SHP77 (cell line): ENCODE results near the gene CHDH.

Experiments used
- DNase-seq, 2 experiments: peaks; one replicate each; lab custom pipeline; 2025; lab: John Stamatoyannopoulos, UW

CHDH gene

DNA sequence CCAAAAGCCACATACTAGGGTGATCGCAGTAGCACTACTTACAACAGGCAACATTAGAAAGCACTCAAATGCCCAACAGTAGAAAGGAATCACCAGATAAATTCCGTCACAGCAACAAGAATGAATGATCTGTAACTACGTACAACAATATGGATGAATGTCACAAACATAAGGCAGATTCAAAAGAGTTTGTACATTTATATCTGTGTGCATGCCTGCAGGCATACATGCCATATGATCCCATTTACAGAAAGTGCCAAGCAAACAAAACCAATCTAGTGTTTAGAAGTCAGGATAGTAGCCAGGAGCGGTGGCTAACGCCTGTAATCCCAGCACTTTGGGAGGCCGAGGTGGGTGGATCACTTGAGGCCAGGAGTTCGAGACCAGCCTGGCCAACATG, 3.7 kb upstream of the CHDH start:
- no peak for DNase-seq

DNA sequence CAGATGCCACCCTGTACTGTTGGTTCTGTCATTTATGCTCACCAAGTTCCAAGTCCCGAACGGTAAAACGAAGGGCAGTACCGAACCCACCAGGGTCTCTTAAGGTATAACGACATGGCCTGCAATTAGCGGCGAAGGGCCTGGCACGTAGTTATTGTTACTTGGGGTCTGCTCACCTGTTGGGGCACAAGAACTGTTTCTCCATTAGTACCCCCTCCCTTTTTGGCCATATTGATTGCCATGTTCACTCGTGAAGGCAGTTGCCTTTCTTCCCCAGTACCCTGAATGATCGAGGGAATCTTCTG, 584 bp upstream of the CHDH start:
- no peak for DNase-seq

DNA sequence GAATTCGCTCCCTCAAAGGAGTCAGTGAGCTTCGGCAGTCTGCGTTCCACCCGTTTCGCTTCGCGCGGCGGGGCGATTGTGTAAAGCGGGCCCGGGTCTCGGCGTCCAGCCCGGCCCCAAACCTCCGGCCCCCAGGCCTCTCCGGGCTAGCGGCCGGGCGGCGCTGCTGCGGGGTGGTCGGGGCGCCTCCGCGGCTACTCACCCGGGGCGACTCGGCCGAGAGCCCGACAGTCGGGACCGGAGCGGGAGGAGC, 412 bp downstream of the CHDH start:
- DNase-seq: no peak

DNA sequence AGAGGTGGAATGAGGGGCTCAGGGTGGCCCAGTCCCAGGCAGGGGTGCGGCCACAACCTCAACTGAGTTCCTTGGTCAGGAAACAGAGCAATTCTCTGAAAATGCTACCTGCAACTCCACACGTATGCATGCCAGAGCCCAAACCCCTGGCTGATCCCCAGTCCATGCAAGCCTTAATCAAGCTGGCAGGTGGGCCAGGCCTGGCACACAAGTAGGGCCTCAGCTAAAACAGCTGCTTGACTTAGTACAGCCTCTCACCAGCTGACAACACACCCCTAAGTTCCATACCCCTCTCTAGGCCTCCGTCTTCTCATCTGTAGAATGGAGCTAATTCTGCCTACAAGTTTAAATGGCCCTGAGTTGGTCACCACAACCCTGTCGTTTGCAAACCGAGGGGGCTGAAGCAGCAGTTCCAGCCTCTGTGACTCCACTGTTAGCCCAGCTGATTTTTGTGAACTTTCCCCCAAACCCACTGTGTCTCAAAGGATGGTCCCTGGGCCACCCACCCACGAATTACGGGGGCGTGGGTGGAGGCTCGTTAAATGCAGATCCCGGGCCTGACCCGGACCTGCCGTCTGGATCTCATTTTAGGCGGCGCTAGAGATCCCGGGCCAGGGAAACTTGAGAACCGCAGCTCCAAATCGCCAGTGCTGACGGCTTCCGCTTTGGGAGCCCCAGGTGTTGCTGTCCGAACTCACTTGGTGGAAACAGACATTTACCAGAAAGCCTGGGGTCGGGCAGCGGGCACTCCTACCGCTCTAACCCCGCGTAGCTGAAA, 927 bp downstream of the CHDH start:
- no peak for DNase-seq

DNA sequence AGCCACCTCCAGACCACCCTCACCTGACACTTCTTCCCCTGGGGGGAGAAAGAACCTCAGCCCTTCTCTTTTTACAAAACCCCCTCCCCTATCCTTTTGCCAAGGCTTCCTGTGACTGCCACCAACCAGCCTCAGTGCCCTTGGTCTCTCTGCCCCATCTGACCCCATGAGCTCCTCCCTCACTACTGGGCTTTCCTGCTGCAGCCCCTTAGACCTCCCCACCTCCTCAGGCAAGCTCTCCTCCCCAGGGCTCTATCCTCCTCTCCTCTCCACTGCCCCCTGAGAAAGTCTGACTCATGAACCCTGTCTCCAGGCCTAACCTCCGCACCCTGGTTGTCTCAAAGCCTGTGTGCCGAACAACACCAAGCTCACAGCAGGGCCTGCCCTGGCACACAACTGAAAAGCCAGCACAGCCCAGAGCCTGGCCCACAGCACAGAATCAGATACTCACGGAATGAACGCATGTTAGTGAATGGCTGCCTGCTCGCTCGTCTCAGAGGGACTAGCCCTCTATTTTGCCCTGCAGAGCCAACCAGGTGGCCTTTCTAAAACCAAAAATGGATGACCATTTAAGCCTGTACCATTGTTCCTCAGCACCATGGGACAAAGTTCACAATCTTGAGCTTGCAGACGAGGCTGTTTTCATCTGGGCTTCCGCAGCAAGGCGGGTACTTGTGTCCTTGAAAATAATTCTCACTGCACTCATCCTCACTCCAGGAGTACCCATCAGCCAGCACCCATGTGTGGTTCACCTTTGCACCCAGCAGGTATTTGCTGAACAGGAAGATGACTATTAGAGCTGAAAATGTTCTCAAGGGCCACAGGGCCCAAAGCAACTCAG, 1.7 kb downstream of the CHDH start:
- DNase-seq: no peak

DNA sequence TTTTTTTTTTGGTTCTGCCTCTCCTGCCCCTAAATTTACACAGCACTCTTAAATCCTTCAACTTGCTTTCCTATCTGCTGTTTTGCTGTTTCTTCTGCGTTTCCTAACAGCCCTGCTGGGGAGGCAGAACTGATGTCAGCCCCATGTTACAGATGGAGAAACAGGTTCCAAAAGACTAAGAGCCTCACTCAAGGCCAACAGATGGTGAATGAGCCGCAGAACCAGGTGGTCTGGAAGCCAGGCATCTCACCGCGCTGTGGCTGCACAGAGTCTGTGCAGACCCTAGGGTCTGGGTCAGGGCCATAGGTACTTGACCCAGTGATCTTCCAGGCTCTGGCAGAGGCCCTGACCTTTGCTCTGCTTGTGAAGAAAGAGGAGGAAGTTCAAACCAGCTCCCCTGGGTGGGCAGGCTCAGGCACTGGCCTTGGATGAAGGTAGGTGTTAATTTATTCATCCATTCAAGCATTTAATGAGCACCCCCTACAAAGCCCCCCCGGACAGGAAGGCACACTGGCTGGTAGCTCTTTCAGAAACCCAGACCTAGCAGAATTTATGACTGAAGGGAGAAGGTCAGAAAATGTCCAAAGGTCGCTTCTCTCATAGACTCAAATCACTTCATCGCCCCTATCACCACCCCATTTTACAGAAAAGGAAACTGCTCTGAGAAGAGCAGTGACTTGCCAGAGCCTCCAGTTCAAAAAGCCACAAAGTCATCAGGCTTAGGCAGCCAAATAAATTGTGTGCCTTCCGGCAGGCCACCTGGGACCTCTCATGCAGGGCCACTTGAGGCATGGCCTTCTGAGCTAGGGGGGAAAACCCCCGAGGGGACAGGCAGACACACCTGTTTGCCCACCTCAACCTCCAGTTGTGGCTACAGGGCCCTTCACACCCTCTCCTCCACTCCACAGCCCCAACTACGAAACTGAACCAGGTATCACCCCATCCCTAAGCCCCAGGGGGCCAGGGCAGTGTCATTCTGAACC, 2.7 kb downstream of the CHDH start:
- DNase-seq: no peak

DNA sequence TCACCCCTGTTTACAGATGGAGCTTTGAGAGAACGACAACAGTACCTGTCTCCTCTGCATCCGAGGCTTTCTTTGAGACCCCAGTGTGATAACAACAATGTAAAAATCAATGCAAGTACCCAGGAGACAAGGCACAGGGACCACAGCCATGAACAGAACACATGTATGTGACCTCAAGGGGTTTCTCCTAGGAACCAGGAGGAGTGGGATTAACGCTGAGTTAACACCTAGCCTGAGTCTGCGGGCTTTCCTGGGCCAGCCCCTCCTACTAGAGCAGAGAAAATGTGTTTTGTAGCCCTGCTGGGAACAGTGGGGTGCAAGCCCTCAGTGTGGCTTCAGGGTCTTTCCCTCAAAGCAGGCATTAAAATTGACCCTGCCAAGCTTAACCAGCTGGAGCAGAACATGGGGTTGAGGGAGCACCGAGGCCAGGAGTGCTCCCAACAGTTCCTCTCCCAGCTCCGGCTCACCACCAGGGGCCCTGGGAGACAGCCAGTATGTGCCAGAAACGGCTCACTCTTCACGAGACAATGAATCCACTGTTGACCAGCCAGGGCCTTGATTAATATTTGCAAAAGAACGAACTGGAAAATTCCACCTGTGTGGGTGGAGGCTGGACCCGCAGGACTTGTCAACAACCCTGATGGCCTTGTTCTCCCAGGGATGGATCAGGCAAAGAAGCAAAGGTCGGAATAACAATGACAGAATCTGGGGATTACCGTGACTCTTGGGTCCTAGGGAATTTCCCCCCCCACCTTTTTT, 3.6 kb downstream of the CHDH start:
- DNase-seq: peak; percentile 58 to 61

DNA sequence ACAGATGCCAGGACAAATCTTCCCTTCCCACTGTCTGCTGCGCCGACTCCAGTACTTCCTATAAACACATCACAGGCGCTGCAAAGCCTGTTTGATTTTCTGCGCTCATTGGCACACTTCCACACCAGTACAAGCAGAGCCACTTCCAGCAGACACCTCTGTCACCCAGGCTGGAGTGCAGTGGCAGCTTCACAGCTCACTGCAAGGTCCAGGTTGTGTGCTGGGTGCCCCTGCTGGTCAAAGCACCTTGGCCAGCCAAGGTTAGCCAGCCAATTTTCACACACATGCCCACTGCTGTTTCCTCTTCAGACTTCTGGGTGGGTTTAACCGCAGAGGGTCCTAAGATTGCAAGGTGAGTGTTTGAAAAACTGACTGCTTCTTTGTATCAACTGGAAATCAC, 4.9 kb downstream of the CHDH start:
- DNase-seq: peak; percentile 56 to 65

DNA sequence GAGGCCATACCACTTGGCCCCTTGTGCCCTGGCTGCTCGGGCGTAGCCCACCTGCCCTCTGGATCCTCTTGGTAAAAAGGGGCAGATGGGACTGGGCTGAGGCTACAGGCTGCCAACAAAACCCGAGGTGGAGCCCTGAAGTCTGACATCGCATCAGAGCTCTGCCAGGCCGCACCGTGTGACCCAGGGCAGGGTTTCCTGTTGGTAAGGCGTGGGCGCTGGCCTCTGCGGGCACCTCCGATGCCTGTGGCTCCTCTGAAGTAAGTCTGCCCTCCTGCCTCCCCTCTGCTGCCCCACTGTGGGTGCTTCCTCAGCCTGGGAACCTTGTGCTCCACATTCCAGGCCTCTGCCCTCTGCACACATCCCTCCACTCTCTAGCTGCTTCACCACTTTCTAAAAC, 8.9 kb downstream of the CHDH start:
- DNase-seq: no peak

DNA sequence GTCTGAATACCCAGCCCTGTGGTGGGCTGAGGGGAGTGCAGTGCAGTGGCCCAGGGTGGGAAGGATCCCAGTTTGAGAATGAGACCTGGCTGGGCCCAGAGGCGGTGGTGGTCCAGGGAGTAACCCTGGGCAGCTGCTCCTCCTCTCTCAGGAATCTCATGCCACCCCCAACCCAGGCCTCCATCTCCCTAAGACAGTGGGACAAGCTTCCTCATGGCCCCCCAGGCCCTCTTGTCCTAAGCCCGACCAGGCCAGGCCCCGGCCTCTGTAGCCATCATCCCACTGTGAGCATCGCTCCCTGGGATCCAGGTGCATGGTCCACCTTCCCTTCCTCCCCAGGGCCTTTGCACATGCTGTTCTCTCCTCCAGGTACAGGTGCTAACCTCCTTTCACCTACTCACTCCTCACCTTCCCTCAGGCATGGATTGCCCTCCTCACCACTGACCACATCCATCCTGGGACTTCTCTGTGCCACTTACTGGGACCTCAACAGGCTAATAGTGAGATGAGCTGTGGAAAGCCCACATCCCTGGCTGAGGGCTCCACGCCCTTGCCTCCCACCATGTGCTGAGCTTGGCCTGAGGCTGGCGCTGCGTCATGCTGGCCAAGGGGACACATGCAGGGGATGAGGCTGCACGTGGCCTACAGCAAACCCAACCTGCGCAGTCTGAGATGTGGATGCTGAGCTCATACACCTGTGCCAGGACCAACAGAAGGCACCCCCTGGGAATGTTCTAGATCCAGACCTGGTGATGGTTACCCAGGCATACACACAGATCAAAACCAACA, 9.9 kb downstream of the CHDH start:
- DNase-seq: no peak

DNA sequence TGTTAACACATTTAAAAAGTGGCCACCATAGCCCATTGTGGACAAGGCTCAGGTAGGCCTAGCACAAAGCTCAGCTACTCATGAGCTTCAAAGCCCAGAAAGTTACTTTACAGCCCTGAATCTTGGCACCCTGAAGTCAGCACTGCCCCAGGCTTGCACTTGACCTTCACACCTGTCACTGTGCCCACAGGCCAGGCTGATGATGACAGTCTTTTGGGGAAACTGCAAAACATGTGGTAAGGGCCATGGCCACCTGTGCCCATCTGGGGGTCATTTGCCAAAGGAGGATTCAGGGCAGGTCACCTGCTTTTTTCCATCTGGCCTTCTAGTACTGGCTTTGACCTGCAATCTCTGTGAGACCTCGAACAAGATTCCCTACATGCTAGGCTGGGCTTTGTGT, 11.0 kb downstream of the CHDH start:
- DNase-seq: no peak

DNA sequence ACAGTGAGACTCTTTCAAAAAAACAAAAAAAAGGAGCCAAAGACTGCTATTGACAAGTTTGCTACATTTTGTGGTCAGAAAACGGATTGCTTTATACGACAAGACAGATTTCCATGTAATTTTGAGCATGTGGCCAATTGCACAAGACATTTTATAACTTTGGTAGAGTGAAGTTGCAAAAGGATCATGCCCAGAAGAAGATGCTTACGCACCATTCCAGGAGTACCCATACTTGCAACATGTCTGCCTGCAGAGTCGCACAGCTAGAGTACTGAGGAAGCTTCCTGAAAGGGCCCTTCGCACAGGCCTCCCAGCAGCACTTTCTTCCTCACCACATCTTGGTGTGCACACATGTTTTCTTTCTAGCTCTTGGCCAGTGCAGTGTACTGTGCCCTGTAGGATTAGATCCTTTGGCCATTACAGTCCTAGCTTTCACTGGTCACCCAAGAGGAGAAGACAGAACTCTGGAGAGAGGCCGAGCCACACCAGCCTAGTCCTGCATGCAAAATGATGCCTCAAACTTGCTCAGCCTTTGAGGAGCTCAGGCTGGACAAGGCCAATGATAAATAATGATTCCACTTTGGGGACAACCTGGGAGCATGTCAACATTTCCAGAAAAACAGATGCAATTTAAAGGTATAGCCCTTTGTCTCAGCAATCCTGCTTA, 11.7 kb downstream of the CHDH start:
- DNase-seq: no peak

DNA sequence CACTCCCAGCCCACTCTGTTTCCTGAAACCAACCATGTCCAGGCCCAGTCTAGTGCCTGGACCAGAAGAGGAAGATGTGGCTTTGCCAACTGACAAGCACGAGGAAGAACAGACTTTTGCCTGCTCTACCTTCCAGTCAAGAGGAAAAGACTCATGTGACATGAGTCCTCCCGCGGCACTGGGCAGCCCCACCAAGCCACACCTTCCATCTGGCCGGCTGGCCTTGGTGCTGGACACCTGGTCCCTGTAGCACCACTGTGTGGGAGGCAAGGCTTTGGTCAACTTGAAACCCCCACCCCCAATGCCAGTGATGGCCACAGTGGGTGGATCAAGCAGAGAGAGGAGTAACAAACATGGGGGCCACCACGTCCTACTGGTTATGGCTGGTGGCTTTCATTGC, 12.5 kb downstream of the CHDH start:
- no peak for DNase-seq

DNA sequence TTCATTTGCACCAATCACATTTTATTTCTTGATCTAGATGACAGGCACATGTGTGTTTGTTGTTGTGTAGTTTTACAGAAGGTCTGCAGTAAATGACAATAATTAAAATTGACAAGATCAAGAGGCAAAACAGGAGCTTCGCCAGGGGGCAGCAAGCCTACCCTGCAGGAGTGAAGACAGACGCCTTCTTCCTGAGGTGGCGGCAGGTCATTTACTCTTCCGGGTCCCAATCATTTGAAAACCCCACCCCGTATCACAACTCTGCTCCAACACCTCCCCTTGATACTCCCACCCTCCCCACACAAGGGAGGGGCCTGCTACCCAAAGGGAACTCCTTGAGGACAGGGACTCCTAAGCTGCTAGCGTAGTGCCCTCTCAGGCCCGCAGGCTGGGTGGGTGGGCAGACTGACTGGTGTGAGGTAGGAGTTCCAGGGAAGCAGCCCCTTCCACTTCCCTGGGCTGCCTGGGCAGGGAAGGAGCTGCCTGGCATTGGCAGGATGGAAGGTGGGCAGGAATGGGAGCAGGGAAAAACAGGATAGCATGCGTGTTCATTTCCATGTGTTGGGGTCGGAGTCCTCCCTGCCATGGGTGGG, 13.1 kb downstream of the CHDH start:
- DNase-seq: no peak

DNA sequence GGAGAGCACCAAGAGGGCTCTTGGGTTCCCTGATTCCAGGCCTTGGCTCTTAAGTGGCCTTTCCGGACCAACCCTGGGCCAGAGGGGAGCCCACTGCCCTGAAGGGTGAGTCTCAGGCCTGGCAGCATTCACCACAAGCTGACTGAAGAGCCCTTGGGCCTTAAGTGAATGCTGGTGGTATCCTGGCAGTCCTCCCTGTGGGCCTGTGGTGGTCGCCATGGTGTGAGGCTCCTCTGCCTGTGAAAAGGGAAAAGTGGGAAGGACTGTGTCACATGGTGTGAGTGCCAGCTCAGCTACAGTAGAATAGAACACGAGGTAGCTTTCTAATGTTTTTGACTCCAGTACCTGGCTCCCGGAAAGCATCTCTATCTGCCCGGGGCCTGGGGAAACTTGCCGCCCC, 15.3 kb downstream of the CHDH start:
- no peak for DNase-seq

DNA sequence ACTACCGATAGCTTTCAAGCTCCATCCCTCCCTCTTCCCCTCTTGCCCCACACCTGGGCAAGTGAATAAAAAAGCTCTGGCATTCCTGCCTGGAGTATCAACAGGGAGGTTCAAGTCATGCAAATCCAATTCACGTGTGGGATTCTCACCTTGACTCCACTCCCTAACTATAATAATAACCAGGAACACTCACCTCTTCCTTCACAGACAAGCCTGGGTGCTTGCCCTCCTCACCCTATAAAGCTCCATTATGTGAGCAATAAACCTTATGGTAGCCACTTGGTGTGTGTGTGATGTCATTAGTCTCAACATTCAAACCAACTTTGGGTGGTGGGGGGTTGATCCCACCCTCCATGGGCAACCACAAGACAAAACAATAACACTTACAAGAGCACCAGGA, 16.6 kb downstream of the CHDH start:
- DNase-seq: no peak

DNA sequence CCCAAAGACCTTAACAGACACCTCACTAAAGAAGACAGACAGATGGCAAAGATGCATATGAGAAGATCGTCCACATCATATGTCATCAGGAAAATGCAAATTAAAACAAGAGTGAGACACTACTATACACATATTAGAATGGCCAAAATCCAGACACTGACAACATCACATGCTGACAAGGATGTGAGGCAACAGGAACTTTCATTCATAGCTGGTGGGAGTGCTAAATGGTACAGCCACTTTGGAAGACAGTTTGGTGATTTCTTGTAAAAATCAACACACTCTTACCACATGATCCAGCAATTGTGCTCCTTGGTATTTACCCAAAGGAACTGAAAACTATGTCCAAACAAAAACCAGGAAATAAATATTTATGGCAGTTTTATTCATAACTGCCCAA, 17.6 kb downstream of the CHDH start:
- DNase-seq: no peak

DNA sequence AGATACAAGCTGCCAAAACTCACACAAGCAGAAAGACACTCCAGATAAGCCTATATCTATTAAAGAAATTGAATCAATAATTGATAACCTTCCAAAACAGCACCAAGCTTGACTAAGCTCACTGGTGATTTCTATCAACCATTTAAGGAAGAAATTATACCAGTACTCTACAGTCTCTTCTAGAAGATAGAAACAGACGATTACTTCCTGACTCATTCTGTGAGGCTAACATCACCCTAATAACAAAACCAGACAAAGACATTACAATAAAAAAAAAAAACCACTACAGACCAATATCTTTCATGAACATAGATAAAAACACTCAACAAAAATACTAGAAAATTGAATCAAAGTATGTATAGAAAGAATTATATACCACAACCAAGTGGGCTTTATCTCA, 20.2 kb downstream of the CHDH start:
- DNase-seq: no peak

DNA sequence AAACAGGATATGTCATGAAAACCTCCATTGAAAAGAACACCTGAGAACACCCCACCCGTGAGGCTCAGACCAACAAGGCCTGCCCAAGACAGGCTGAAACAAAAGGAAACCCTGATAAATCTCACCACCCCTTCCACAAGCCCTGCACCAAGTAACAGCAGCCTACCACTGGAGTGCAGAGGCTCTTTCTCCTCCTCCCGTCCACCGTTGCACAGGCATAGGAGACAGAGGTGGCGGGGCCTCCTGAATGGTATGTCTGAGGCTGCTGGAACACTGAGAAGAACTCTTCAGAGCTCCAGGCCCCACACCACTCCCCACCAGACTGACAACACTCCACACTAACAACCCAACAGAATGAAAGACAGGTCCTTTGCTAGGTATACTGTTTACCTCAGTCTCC, 21.4 kb downstream of the CHDH start:
- DNase-seq: no peak

DNA sequence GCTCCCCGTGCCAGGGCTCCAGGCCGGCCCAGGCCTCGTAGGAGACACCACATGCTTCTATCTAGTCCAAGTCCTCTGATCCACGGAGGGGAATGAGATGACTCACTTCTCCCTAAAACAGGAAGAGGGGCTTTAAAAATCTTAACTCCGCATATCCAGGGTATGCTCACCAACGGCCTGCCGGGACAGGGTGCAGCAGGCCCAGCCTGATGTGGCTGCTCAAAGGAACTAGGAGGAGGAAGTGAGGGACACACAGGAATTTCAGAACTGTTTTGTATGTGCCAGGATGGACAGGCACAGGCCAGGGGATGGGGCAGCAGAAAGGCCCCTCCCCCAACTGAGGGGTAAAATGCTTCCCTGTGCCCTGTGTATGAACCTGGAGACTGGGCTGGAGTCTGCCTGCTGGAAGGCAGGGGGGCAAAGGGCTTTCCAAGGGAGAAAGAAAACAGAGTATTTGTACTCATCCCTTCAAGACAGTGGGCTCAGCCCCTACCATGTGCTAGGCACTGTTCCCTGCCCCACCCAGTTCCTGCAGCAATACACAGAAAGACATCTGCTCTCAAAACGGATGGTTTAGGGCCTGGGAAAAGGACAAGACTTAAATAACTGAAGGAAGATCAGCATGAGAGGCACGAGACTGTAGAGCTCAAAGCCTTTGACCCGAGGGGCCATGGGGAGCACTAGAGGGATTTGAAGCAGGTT, 22.1 kb downstream of the CHDH start:
- no peak for DNase-seq
